HG03342 (cell line): ENCODE measurements around the gene GRK3.
"Not testable (repeated sequence)": the region's sequence is repeated elsewhere in the genome, so short reads cannot be mapped to it uniquely, and the experiment has no call there.

Experiments
- ATAC-seq: cut with Tn5 transposase; IDR thresholded peaks from one replicate; pipeline ENCODE4 v1.9.1; 2021; ENCODE audit warnings: mild to moderate bottlenecking, moderate library complexity; ENCODE audit not compliant: unreplicated experiment

Gene GRK3

GRCh38 chr22:25570486-25570885 lies 6.0 kb downstream of the GRK3 start:
- ATAC-seq = no peak

- not testable (repeated sequence) for ATAC-seq
These were observed 7.7 kb downstream of the GRK3 start for GRCh38 chr22:25571969-25572707.

DNA sequence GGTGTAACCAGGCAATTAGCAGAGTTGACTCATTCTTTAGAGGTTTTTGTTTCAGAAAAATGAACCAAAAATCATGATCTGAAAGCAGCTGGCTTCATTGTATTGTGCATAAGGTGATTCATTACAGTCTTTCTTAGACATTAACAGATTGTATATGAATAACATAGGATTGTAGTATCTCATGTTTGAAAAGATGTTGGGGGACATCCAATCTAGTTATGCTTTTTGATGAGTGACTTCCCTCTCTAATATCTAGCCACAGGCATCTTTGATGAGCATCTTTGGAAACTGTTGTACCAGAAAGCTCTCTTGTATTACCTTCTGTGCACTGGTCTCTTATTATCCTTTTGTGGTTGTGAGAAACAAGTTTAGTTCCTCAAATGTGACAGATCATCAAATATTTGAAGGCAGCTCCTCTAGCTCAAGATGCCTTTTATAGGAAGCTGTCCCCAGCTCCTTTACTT lies 8.3 kb downstream of the GRK3 start:
- ATAC-seq = peak; percentile 57

GRCh38 chr22:25573841-25574240 lies 9.4 kb downstream of the GRK3 start:
- ATAC-seq = no peak

DNA sequence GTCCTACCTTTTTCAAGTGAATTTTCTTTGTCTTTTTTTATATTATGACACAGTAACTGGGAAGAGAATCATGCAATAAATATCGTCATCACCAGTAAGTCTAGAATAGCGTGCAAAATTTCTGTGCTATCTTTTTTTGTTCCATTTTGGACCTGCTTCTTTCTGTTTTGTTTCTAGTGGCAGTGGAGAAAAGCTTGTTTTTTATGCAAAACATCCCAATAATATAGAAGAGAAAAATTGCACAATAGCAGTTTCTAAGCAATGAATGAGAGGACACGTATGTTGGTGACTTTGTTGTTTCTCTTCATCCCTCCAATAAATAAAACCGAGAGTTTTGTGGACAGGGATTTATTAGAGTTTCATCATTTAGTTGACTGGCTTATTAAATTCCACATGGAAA lies 10.3 kb downstream of the GRK3 start:
- no peak for ATAC-seq

GRCh38 chr22:25575674-25576392 lies 11.4 kb downstream of the GRK3 start:
- not testable (repeated sequence) for ATAC-seq

- not testable (repeated sequence) for ATAC-seq
These were observed 17.0 kb downstream of the GRK3 start for GRCh38 chr22:25581452-25581851.

GRCh38 chr22:25582946-25583345 lies 18.5 kb downstream of the GRK3 start:
- no peak for ATAC-seq

GRCh38 chr22:25584993-25585392 lies 20.5 kb downstream of the GRK3 start:
- ATAC-seq = not testable (repeated sequence)

DNA sequence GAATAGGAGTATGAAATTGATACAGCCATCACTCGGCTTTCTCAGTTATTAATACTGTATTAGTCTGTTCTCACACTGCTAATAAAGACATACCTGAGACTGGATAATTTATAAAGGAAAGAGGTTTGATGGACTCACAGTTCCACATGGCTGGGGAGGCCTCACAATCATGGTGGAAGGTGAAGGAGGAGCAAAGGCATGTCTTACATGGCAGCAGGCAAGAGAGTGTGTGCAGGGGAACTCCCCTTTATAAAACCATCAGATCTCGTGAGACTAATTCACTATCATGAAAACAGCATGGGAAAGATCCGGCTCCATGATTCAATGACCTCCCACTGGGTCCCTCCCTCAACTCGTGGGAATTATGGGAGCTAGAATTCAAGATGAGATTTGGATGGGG lies 25.2 kb downstream of the GRK3 start:
- ATAC-seq = not testable (repeated sequence)

DNA sequence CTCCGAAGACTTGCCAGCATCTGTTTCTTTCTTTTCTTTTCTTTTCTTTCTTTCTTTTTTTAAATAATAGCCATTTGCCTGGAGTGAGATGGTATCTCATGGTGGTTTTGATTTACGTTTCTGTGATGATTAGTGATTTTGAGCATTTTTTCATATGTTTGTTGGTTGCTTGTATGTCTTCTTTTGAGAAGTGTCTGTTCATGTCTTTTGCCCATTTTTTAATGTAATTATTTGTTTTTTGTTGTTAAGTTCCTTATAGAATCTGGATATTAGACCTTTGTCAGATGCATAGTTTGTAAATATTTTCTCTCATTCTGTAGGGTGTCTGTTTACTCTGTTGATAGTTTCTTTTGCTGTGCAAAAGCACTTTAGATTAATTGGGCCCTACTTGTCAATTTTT lies 28.8 kb downstream of the GRK3 start:
- ATAC-seq = not testable (repeated sequence)

GRCh38 chr22:25598609-25599008 lies 34.1 kb downstream of the GRK3 start:
- ATAC-seq = no peak

- no peak for ATAC-seq
These were observed 38.0 kb downstream of the GRK3 start for GRCh38 chr22:25602445-25602844.

DNA sequence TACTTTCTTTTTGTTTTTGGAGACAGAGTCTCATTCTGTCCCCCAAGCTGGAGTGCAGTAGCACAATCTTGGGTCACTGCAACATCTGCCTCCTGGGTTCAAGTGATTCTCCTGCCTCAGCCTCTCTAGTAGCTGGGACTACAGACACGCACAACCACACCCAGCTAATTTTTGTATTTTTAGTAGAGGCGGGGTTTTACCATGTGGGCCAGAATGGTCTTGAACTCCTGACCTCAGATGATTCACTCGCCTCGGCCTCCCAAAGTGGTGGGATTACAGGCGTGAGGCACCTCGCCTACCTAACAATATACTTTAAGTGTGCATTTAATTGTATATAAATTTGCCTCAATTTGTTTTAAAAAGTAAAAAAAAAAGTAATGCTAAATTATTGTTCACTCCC lies 38.4 kb downstream of the GRK3 start:
- ATAC-seq = no peak

- ATAC-seq = not testable (repeated sequence)
These were observed 40.7 kb downstream of the GRK3 start for GRCh38 chr22:25605146-25605545.

DNA sequence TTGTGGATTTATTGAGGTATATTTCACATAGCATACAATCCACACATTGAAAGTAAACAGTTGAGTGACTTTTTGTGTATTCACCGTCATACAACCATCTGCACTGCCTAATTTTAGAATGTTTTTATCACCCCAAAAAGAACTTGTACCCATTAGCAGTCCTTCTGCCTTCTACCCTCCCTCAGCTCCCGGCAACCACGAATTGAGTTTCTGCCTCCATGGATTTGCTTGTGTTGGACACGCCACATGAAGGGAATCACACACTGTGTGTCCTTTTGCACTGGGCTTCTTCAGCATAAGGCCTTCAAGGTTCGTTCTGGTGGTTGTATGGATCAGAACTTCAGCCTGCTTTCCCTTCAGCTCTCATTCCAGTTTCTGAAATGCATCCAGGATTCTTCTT lies 41.1 kb downstream of the GRK3 start:
- not testable (repeated sequence) for ATAC-seq

DNA sequence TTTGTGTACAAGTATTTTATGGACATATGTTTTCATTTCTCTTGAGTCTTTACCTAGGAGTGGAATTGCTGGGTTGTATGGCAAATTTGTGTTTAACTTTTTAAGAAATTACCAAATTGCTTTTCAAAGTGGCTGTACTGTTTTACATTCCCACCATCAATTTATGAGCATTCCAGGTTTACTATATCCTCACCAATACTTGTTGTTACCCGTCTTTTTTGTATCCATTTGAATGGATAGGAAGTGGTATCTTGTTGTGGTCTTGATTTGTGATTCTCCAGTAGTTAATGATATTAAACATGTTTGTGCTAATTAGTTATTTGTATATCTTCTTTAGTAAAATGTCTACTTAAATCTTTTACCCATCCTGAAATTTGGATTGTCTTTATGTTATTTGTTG lies 46.8 kb downstream of the GRK3 start:
- not testable (repeated sequence) for ATAC-seq

DNA sequence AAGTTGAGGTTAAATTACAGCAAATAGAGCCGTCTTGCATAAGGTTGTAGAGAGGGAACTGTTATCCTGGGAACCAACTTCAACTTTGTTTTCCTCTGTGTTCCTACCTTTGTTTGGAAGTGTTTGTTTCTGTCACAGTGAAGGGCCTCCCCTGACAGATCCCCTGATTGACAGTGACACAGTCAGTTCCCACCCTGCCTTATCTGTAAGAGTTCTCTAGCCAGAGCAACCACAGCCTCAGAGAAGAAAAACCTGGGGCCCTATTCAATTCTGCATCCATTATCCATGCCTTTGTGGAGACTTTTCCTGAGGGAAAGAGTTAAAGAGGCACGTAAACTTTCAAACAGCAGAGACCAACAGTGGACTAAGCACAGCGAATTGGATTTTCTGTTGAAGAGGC lies 48.7 kb downstream of the GRK3 start:
- ATAC-seq = not testable (repeated sequence)

GRCh38 chr22:25613558-25613957 lies 49.1 kb downstream of the GRK3 start:
- not testable (repeated sequence) for ATAC-seq

DNA sequence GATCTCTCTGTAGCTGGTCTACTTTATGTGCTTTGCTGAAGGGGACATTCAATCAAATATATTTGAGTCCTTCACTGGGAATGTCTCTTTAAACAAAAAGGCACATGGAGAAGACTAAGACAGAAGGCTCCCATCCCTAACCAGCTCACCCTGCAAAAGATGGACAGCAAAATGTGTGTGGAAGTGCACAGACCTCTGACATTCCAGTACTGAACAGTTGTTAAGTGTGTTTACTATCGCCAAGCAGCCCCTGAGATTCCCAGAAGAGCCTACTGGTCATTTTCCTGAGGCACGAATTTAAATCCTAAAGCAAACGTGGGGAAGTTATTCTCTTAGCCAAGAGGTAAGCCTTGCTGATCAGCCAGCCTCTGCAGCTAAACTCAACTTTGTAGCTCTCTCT lies 50.3 kb downstream of the GRK3 start:
- not testable (repeated sequence) for ATAC-seq

- no peak for ATAC-seq
These were observed 57.5 kb downstream of the GRK3 start for GRCh38 chr22:25621986-25622385.

GRCh38 chr22:25623310-25623734 lies 58.8 kb downstream of the GRK3 start:
- ATAC-seq = no peak
